HepG2 (cell line): ENCODE data around the gene OMD. TPM values are rescaled to one million over a fixed set of nuclear protein-coding genes. Genes with fewer than 3 reads are reported as not detected.

Experiments used
- ATAC-seq: fragments of 200-7000 bp; cut with Tn5 transposase; 3 replicates; pipeline ENCODE4 v1.9.1; 2020; ENCODE audit warnings: mild to moderate bottlenecking, moderate library complexity
- BruUV-seq: library from RNA; stranded (reverse); fragments of 400-500 nt; replicated peaks from 2 replicates; lab custom pipeline; 2021; lab: Mats Ljungman, UMichigan
- CTCF ChIA-PET: fragments of 300-600 bp; formaldehyde crosslinking; extraction: SDS; loops from one replicate; lab custom pipeline; 2021; ENCODE audit warnings: low total read pairs, inconsistent platforms, low intra/inter-chr PET ratio; lab: Yijun Ruan, JAX
- POLR2A ChIA-PET: fragments of 350-600 bp; sonication (Branson Sonifier 250); formaldehyde crosslinking; loops from one replicate; lab custom pipeline; 2020; ENCODE audit warnings: antibody characterized with exemption, inconsistent platforms; lab: Yijun Ruan, JAX
- DNase-seq: peaks from one replicate; pipeline ENCODE4 v3.0.0-alpha.2; 2015; ENCODE audit warnings: low spot score
- FAIRE-seq: peaks from 3 replicates; lab custom pipeline; 2011; peaks lifted over from hg19 to GRCh38; lab: Jason Lieb, UNC
- H2AFZ ChIP-seq: one replicate; pipeline ENCODE4 v1.6.1; 2011; ENCODE audit warnings: low read length, inconsistent platforms
- H3K27ac ChIP-seq: fragments of 300-600 bp; 3 replicates; pipeline ENCODE4 v1.8.0; 2011; ENCODE audit warnings: mixed run types, mild to moderate bottlenecking, mixed read lengths, low read length, inconsistent platforms; ENCODE audit not compliant: insufficient read depth; ENCODE audit errors: extremely low read length
- H3K27me3 ChIP-seq, 2 experiments: fragments of 200-600 bp in 1 of 2; 2 replicates in 1 of 2; 3 replicates in 1 of 2; pipeline versions ENCODE4 v1.6.0 to v1.8.0; 2011; ENCODE audit warnings: low read length in 2 of 2, mild to moderate bottlenecking in 2 of 2, moderate library complexity in 2 of 2, inconsistent platforms in 1 of 2; ENCODE audit not compliant: insufficient read depth in 2 of 2, control insufficient read depth in 1 of 2
- H3K36me3 ChIP-seq, 2 experiments: fragments of 200-600 bp in 1 of 2; replicated peaks in 1 of 2; 2 replicates in 1 of 2; 3 replicates in 1 of 2; pipeline versions ENCODE4 v1.5.1 to v1.8.0; 2011; ENCODE audit warnings: low read length in 2 of 2, inconsistent platforms in 1 of 2; ENCODE audit not compliant: insufficient read depth in 2 of 2, control insufficient read depth in 1 of 2
- H3K4me1 ChIP-seq: 2 replicates; pipeline ENCODE4 v1.5.1; 2012; ENCODE audit warnings: low read length, inconsistent platforms; ENCODE audit not compliant: insufficient read depth
- H3K4me2 ChIP-seq: 2 replicates; pipeline ENCODE4 v1.6.0; 2011; ENCODE audit warnings: low read depth, low read length, inconsistent platforms
- H3K4me3 ChIP-seq, 3 experiments: fragments of 200-600 bp in 1 of 3; sonication (generic), shearing (Covaris generic) in 1 of 3; replicated peaks in 1 of 3; 2 replicates each; pipeline ENCODE4 v1.5.1; 2011 to 2016; ENCODE audit warnings: low read length in 3 of 3, inconsistent platforms in 2 of 3, low read depth in 2 of 3, mild to moderate bottlenecking in 2 of 3, control low read depth in 1 of 3, mixed read lengths in 1 of 3; ENCODE audit not compliant: insufficient read depth in 1 of 3
- H3K79me2 ChIP-seq: one replicate; pipeline ENCODE4 v1.6.1; 2011; ENCODE audit warnings: low read length, inconsistent platforms; ENCODE audit not compliant: insufficient read depth
- H3K9ac ChIP-seq: 2 replicates; pipeline ENCODE4 v1.6.0; 2011; ENCODE audit warnings: mild to moderate bottlenecking, low read depth, low read length, inconsistent platforms; ENCODE audit not compliant: insufficient read depth
- H3K9me3 ChIP-seq: 2 replicates; pipeline ENCODE4 v1.5.1; 2012; ENCODE audit warnings: mild to moderate bottlenecking, low read length
- H4K20me1 ChIP-seq: 2 replicates; pipeline ENCODE4 v1.6.0; 2011; ENCODE audit warnings: inconsistent platforms, mild to moderate bottlenecking, low read length, moderate library complexity; ENCODE audit not compliant: insufficient read depth
- CENPX ChIP-seq: sonication (generic); formaldehyde crosslinking; IDR thresholded peaks from 2 replicates; pipeline ENCODE4 v1.9.0; 2021; ENCODE audit warnings: mild to moderate bottlenecking, missing genetic modification reagents, moderate library complexity
- HMG20B ChIP-seq: conservative IDR thresholded peaks from 2 replicates; pipeline ENCODE4 v1.6.1; 2016; ENCODE audit warnings: missing genetic modification reagents, missing compliant biosample characterization
- POLR2AphosphoS5 ChIP-seq: IDR thresholded peaks from 2 replicates; pipeline ENCODE4 v1.6.1; 2012; ENCODE audit warnings: low read depth, low read length
- RARA ChIP-seq: IDR thresholded peaks from 2 replicates; pipeline ENCODE4 v1.6.1; 2016; ENCODE audit warnings: missing genetic modification reagents, missing compliant biosample characterization
- RXRA ChIP-seq: sonication (generic); formaldehyde crosslinking; IDR thresholded peaks from 2 replicates; pipeline ENCODE4 v1.5.1; 2020; ENCODE audit warnings: missing genetic modification reagents
- ZSCAN30 ChIP-seq: sonication (generic); formaldehyde crosslinking; IDR thresholded peaks from 2 replicates; pipeline ENCODE4 v1.5.0; 2020; ENCODE audit warnings: mild to moderate bottlenecking, missing genetic modification reagents
- WGBS: methylation state at CpG from one replicate; pipeline ENCODE4 v1.1.6; 2017; ENCODE audit warnings: low lambda C conversion rate; 5-methylcytosine and 5-hydroxymethylcytosine counted together
- in situ Hi-C: cut with HindIII; loops from 2 replicates; pipeline ENCODE4 v1.10.0; 2017; ENCODE audit warnings: low pct_unique_long_range_greater_than_20kb; ENCODE audit not compliant: extremely low pct_ligation_motif_present
- intact Hi-C: fragments of 100-400 bp; cut with micrococcal nuclease; formaldehyde crosslinking; loops from one replicate; pipeline ENCODE4 v1.10.0; 2022; ENCODE audit not compliant: unreplicated experiment
- polyA plus RNA-seq, 8 experiments: library from polyadenylated mRNA; depleted of rRNA in 3 of 8; stranded (reverse) in 7 of 8; unstranded in 1 of 8; fragments of >200 nt; fragmentation: Illumina TruSeq in 4 of 8; extraction: Trizol in 4 of 8; gene quantifications; 2 replicates each; pipeline versions ENCODE4 v1.2.1 to v1.2.3, GENCODE V29; 2011 to 2016; ENCODE audit warnings: low read depth in 4 of 8, missing spikeins in 1 of 8, mixed read lengths in 1 of 8; ENCODE audit not compliant: insufficient read depth in 1 of 8
- total RNA-seq, 5 experiments: library from RNA; depleted of rRNA; stranded (reverse); fragments of >200 nt; fragmentation: Illumina TruSeq; extraction: Trizol; gene quantifications; 2 replicates each; pipeline ENCODE4 v1.2.3, GENCODE V29; 2016; ENCODE audit warnings: low read depth in 1 of 5
- TF ChIP-seq, protein P1 (sequence below): IDR thresholded peaks from 2 replicates; pipeline ENCODE4 v1.6.1; 2016; ENCODE audit warnings: mild to moderate bottlenecking

The OMD gene
- total and polyA plus RNA-seq, 2 of the 13 experiments (the other 11 are each of a cell fraction or from before 2014, with no cell fraction given), result not detected

DNA sequence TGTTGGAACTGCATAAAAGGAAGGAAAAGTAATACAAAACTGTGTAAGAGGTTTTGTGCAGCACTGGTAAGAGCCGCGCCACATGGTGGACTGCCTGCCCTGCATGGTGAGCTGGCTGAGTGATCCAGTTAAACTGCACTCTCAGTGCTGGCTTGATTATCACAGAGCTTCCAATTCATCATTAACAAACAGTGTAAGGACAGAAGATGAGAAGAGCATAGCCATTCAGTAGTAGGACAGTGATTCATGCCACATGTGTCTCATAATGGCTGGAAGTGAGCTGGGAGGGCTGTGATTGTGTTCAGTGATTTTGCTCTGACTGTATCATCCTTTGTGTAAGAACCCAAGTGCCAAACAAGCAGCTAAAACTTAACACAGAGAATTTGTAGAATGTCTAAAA lies 43.9 kb upstream of the OMD start:
- Histone ChIP-seq H3K79me2 (no peaks in the 10 kb centered on the region), H3K27me3 (no peaks in the 10 kb centered on the region), H3K9ac (no peak overlapping the region)
- ATAC-seq, result no peak
- intact Hi-C loops, result no loop called here
- BruUV-seq, result no TSS peak
- no peak for DNase-seq
- no peak for TF ChIP-seq ZSCAN30 (CRISPR knock-in tag)
- no peak for TF ChIP-seq POLR2AphosphoS5
- no peak for TF ChIP-seq RARA (CRISPR knock-in tag)
- no peak for TF ChIP-seq HMG20B (CRISPR knock-in tag)
- TF ChIP-seq, protein P1, sequence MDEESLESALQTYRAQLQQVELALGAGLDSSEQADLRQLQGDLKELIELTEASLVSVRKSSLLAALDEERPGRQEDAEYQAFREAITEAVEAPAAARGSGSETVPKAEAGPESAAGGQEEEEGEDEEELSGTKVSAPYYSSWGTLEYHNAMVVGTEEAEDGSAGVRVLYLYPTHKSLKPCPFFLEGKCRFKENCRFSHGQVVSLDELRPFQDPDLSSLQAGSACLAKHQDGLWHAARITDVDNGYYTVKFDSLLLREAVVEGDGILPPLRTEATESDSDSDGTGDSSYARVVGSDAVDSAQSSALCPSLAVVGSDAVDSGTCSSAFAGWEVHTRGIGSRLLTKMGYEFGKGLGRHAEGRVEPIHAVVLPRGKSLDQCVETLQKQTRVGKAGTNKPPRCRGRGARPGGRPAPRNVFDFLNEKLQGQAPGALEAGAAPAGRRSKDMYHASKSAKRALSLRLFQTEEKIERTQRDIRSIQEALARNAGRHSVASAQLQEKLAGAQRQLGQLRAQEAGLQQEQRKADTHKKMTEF (CRISPR knock-in tag), result no peak
- TF ChIP-seq, all 625 proteins: peak for 0
- no peaks in the 10 kb centered on the region for H4K20me1 ChIP-seq
- H3K4me3 ChIP-seq, result no peak overlapping the region
- 100% methylated on average over 2 of the region's 2 CpGs for WGBS
- H3K9me3 ChIP-seq, result no peaks in the 10 kb centered on the region
- CTCF ChIA-PET, result no interaction called here
- in situ Hi-C loops, result no loop called here
- POLR2A ChIA-PET, result no interaction called here
- H3K4me2 ChIP-seq, result no peak overlapping the region
- H3K36me3 ChIP-seq, result no peaks in the 10 kb centered on the region
- no peaks in the 10 kb centered on the region for H3K4me1 ChIP-seq
- H3K27ac ChIP-seq, result no peak overlapping the region
- no peak for FAIRE-seq
- no peak overlapping the region for H2AFZ ChIP-seq

DNA sequence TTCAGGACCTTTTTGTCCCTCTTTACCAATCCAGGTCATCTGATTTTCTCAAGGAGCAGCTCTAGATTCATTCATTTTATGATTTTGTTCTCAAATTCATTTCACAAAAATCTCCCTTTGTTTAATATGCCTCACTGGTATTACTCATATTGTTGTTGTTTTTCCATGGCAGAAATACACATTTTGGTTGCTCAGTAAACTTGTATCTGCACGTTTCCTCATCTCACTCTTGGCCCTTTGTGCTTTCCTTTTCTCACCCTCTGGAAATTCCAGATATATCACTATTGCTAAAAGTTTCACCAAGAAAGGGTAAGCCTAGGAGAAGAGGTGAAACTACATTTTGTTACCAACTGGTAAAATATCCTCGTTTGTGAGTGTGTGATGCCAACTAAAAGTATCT lies 43.2 kb upstream of the OMD start:
- Histone ChIP-seq H3K4me2 (no peak overlapping the region), H3K9me3 (no peaks in the 10 kb centered on the region), H3K27ac (no peak overlapping the region), H4K20me1 (no peaks in the 10 kb centered on the region)
- no peak for TF ChIP-seq RXRA
- no peak for TF ChIP-seq CENPX (CRISPR knock-in tag)
- TF ChIP-seq, all 625 proteins: peak for 0
- no peak for ATAC-seq
- in situ Hi-C loops, result no loop called here
- no peak for DNase-seq
- no peaks in the 10 kb centered on the region for H3K79me2 ChIP-seq
- H3K27me3 ChIP-seq, result no peaks in the 10 kb centered on the region
- CTCF ChIA-PET, result no interaction called here
- H2AFZ ChIP-seq, result no peak overlapping the region
- H3K36me3 ChIP-seq, result no peaks in the 10 kb centered on the region
- POLR2A ChIA-PET, result no interaction called here
- H3K9ac ChIP-seq, result no peak overlapping the region
- FAIRE-seq, result no peak
- H3K4me3 ChIP-seq, result no peak overlapping the region
- BruUV-seq, result no TSS peak
- WGBS, result 89% methylated on average over 2 of the region's 2 CpGs
- intact Hi-C loops, result no loop called here
- no peaks in the 10 kb centered on the region for H3K4me1 ChIP-seq
